OCI-LY7 (cell line): ENCODE measurements around the gene SLC17A8. TPM values are rescaled to one million over a fixed set of nuclear protein-coding genes. Genes with fewer than 3 reads are reported as not detected.
"Not testable (repeated sequence)": the region's sequence is repeated elsewhere in the genome, so short reads cannot be mapped to it uniquely, and the experiment has no call there.

ENCODE experiments used
- BruUV-seq: library from RNA; stranded (reverse); fragments of 400-500 nt; replicated peaks from 2 replicates; lab custom pipeline; 2021; lab: Mats Ljungman, UMichigan
- CTCF ChIA-PET: fragments of 300-600 bp; sonication (Branson Sonifier 250); formaldehyde crosslinking; loops from one replicate; lab custom pipeline; 2022; ENCODE audit warnings: antibody characterized with exemption; ENCODE audit not compliant: unreplicated experiment; lab: Charles Lee
- POLR2A ChIA-PET: fragments of 300-600 bp; sonication (Branson Sonifier 250); formaldehyde crosslinking; loops from one replicate; lab custom pipeline; 2022; ENCODE audit warnings: antibody characterized with exemption; lab: Charles Lee
- DNase-seq: peaks from one replicate; pipeline ENCODE4 v3.0.0-alpha.2; 2015; ENCODE audit warnings: low spot score
- H2AFZ ChIP-seq: fragments of 200-600 bp; sonication (generic), shearing (Covaris generic); 2 replicates; pipeline ENCODE4 v1.6.1; 2014; ENCODE audit warnings: mild to moderate bottlenecking, antibody characterized with exemption, low read length, moderate library complexity
- H3K27ac ChIP-seq: fragments of 200-600 bp; sonication (generic); 2 replicates; pipeline ENCODE4 v1.5.1; 2014; ENCODE audit warnings: mixed run types, low read depth, mild to moderate bottlenecking, moderate library complexity, low read length, inconsistent platforms; ENCODE audit not compliant: poor library complexity, severe bottlenecking
- H3K36me3 ChIP-seq: fragments of 200-600 bp; sonication (generic); 2 replicates; pipeline ENCODE4 v1.6.1; 2014; ENCODE audit warnings: mild to moderate bottlenecking, antibody characterized with exemption, low read length, moderate library complexity, mixed read lengths; ENCODE audit not compliant: insufficient read depth
- H3K4me1 ChIP-seq: fragments of 200-600 bp; sonication (generic); 2 replicates; pipeline ENCODE4 v1.5.1; 2014; ENCODE audit warnings: mild to moderate bottlenecking, low read length; ENCODE audit not compliant: insufficient read depth, poor library complexity, severe bottlenecking
- H3K4me2 ChIP-seq: fragments of 200-600 bp; sonication (generic); 2 replicates; pipeline ENCODE4 v1.6.1; 2014; ENCODE audit warnings: mild to moderate bottlenecking, low read length
- H3K4me3 ChIP-seq: fragments of 200-600 bp; sonication (generic); 2 replicates; pipeline ENCODE4 v1.5.1; 2014; ENCODE audit warnings: mild to moderate bottlenecking, low read depth, low read length; ENCODE audit not compliant: poor library complexity, severe bottlenecking
- H3K79me2 ChIP-seq: fragments of 200-600 bp; sonication (generic); 2 replicates; pipeline ENCODE4 v1.6.1; 2016; ENCODE audit warnings: low read depth, mild to moderate bottlenecking, low read length, moderate library complexity, mixed read lengths; ENCODE audit not compliant: insufficient read depth
- H3K9me2 ChIP-seq: fragments of 200-600 bp; sonication (generic); 2 replicates; pipeline ENCODE4 v1.6.1; 2016; ENCODE audit warnings: mild to moderate bottlenecking, low read length, mixed read lengths; ENCODE audit not compliant: insufficient read depth
- H3K9me3 ChIP-seq: fragments of 200-600 bp; sonication (generic); 2 replicates; pipeline ENCODE4 v1.6.1; 2014; ENCODE audit warnings: mild to moderate bottlenecking, mixed run types, low read length, mixed read lengths
- H4K20me1 ChIP-seq: fragments of 200-600 bp; sonication (generic); 2 replicates; pipeline ENCODE4 v1.6.1; 2014; ENCODE audit warnings: mild to moderate bottlenecking, antibody characterized with exemption, low read length, moderate library complexity, mixed read lengths; ENCODE audit not compliant: insufficient read depth
- CTCF ChIP-seq: fragments of 200-600 bp; sonication (generic); conservative IDR thresholded peaks from 2 replicates; pipeline ENCODE4 v1.5.1; 2014; ENCODE audit warnings: mild to moderate bottlenecking, antibody characterized with exemption, low read length, moderate library complexity, mixed read lengths
- EZH2phosphoT487 ChIP-seq: fragments of 200-600 bp; sonication (generic); IDR thresholded peaks from 2 replicates; pipeline ENCODE4 v1.6.1; 2018; ENCODE audit warnings: low read depth, borderline replicate concordance, mild to moderate bottlenecking, mixed run types, antibody characterized with exemption, low read length, moderate library complexity, mixed read lengths
- intact Hi-C: fragments of 100-400 bp; cut with micrococcal nuclease; formaldehyde crosslinking; loops from one replicate; pipeline ENCODE4 v1.10.0; 2022; ENCODE audit not compliant: unreplicated experiment
- total RNA-seq, 2 experiments: library from RNA; depleted of rRNA in 1 of 2; stranded (reverse); fragments of >200 nt in 1 of 2; shearing (Covaris generic) in 1 of 2; gene quantifications; 2 replicates each; pipeline ENCODE4 v1.2.3, GENCODE V29; 2014 to 2022

SLC17A8 gene
- total RNA-seq, 2 experiments from 2014 or later = not detected

- Histone ChIP-seq H3K27ac (no peak overlapping the region), H3K79me2 (no peaks in the 10 kb centered on the region), H4K20me1 (no peaks in the 10 kb centered on the region), H3K4me1 (peaks cover 7% of the 10 kb centered on the region), H3K4me3 (no peak overlapping the region), H2AFZ (no peak overlapping the region), H3K36me3 (no peaks in the 10 kb centered on the region), H3K4me2 (no peak overlapping the region), H3K9me3 (no peaks in the 10 kb centered on the region), H3K9me2 (no peaks in the 10 kb centered on the region)
- ChIA-PET POLR2A (interaction anchor here (0.5 to 1.1 kb wide), 5 partner anchors 10 to 1983 kb away, joined by 3 to 6 read pairs (median 4); no protein-coding TSS in a partner anchor), CTCF (no interaction called here)
- DNase-seq = no peak
- intact Hi-C loops = no loop called here
- TF ChIP-seq CTCF (no peak), EZH2phosphoT487 (no peak)
- BruUV-seq = no TSS peak
Observed at GRCh38 chr12:100426145-100426544, 69.3 kb downstream of the SLC17A8 start.

GRCh38 chr12:100427078-100427477 lies 70.2 kb downstream of the SLC17A8 start:
- Histone ChIP-seq H3K4me1 (peaks cover 7% of the 10 kb centered on the region), H3K4me3 (no peak overlapping the region), H3K79me2 (no peaks in the 10 kb centered on the region), H4K20me1 (no peaks in the 10 kb centered on the region), H3K27ac (no peak overlapping the region), H3K9me2 (no peaks in the 10 kb centered on the region), H3K36me3 (no peaks in the 10 kb centered on the region), H3K9me3 (no peaks in the 10 kb centered on the region), H3K4me2 (no peak overlapping the region), H2AFZ (no peak overlapping the region)
- ChIA-PET CTCF (no interaction called here), POLR2A (interaction anchor here (0.7 to 1.1 kb wide), 3 partner anchors 16 to 906 kb away, joined by 3 to 4 read pairs (median 3); no protein-coding TSS in a partner anchor)
- BruUV-seq = no TSS peak
- no peak for TF ChIP-seq CTCF
- no peak for TF ChIP-seq EZH2phosphoT487
- DNase-seq = no peak
- intact Hi-C loops = no loop called here

- BruUV-seq, H3K9me3 ChIP-seq, H3K79me2 ChIP-seq, POLR2A ChIA-PET, H3K4me2 ChIP-seq, H3K27ac ChIP-seq, H2AFZ ChIP-seq, CTCF ChIA-PET, H3K9me2 ChIP-seq, DNase-seq, H3K4me1 ChIP-seq, intact Hi-C loops, H3K36me3 ChIP-seq, H4K20me1 ChIP-seq, H3K4me3 ChIP-seq: not testable (repeated sequence)
Observed at GRCh38 chr12:100430251-100430650, 73.4 kb downstream of the SLC17A8 start.
